Neuronal stem cell (in vitro differentiated cells): Measurements from ENCODE around the gene IRX2.

Experiments used
- DNase-seq: peaks from one replicate; pipeline ENCODE4 v3.0.0-alpha.2; 2013; ENCODE audit warnings: low spot score
- H2AFZ ChIP-seq: one replicate; pipeline ENCODE4 v1.6.1; 2013; ENCODE audit warnings: mild to moderate bottlenecking, low read length, inconsistent platforms
- H2AK5ac ChIP-seq: 2 replicates; pipeline ENCODE4 v1.6.1; 2013; ENCODE audit warnings: low read depth, mild to moderate bottlenecking, inconsistent platforms, low read length, moderate library complexity, mixed read lengths
- H2BK120ac ChIP-seq: 2 replicates; pipeline ENCODE4 v1.6.1; 2013; ENCODE audit warnings: low read depth, mild to moderate bottlenecking, inconsistent platforms, low read length, moderate library complexity, mixed read lengths
- H2BK12ac ChIP-seq: one replicate; pipeline ENCODE4 v1.6.1; 2013; ENCODE audit warnings: low read length, inconsistent platforms
- H2BK15ac ChIP-seq: 2 replicates; pipeline ENCODE4 v1.6.1; 2013; ENCODE audit warnings: mild to moderate bottlenecking, low read length, inconsistent platforms, mixed read lengths
- H2BK5ac ChIP-seq: one replicate; pipeline ENCODE4 v1.6.1; 2013; ENCODE audit warnings: inconsistent platforms, mild to moderate bottlenecking, low read length, moderate library complexity
- H3K14ac ChIP-seq: one replicate; pipeline ENCODE4 v1.6.1; 2013; ENCODE audit warnings: low read length, inconsistent platforms
- H3K18ac ChIP-seq: 2 replicates; pipeline ENCODE4 v1.6.1; 2013; ENCODE audit warnings: low read length, inconsistent platforms
- H3K23ac ChIP-seq: 2 replicates; pipeline ENCODE4 v1.6.1; 2013; ENCODE audit warnings: low read depth, mild to moderate bottlenecking, mixed read lengths, low read length, inconsistent platforms; ENCODE audit not compliant: poor library complexity
- H3K27ac ChIP-seq: replicated peaks from 3 replicates; pipeline ENCODE4 v1.5.1; 2013; ENCODE audit warnings: low read length, inconsistent platforms
- H3K27me3 ChIP-seq, 3 experiments: 2 replicates each; pipeline ENCODE4 v1.6.1; 2013; ENCODE audit warnings: low read length in 3 of 3, mild to moderate bottlenecking in 2 of 3, inconsistent platforms in 1 of 3, low read depth in 1 of 3, mixed read lengths in 1 of 3, moderate library complexity in 1 of 3; ENCODE audit not compliant: control insufficient read depth in 3 of 3, insufficient read depth in 3 of 3
- H3K36me3 ChIP-seq, 2 donors: replicated peaks in 1 of 2; 2 replicates each; pipeline ENCODE4 v1.6.1; 2013; ENCODE audit warnings: low read length in 2 of 2; ENCODE audit not compliant: control insufficient read depth in 2 of 2, insufficient read depth in 2 of 2
- H3K4ac ChIP-seq: 2 replicates; pipeline ENCODE4 v1.6.1; 2013; ENCODE audit warnings: inconsistent platforms, mild to moderate bottlenecking, low read length, moderate library complexity
- H3K4me1 ChIP-seq, 2 donors: 1 replicate in 1 of 2; 2 replicates in 1 of 2; pipeline ENCODE4 v1.6.1; 2013; ENCODE audit warnings: low read length in 2 of 2, low read depth in 1 of 2; ENCODE audit not compliant: control insufficient read depth in 2 of 2, insufficient read depth in 1 of 2
- H3K4me2 ChIP-seq: one replicate; pipeline ENCODE4 v1.6.1; 2013; ENCODE audit warnings: mild to moderate bottlenecking, low read length, inconsistent platforms; ENCODE audit not compliant: insufficient read depth, poor library complexity, severe bottlenecking
- H3K4me3 ChIP-seq, 2 donors: 2 replicates each; pipeline ENCODE4 v1.5.1; 2013; ENCODE audit warnings: low read length in 2 of 2, mild to moderate bottlenecking in 2 of 2, inconsistent platforms in 1 of 2, moderate library complexity in 1 of 2
- H3K79me1 ChIP-seq: one replicate; pipeline ENCODE4 v1.6.1; 2013; ENCODE audit warnings: low read depth, mild to moderate bottlenecking, inconsistent platforms, low read length, moderate library complexity
- H3K9ac ChIP-seq: one replicate; pipeline ENCODE4 v1.6.1; 2013; ENCODE audit warnings: mild to moderate bottlenecking, low read depth, low read length, inconsistent platforms; ENCODE audit not compliant: poor library complexity
- H3K9me3 ChIP-seq, 2 donors: replicated peaks in 1 of 2; 2 replicates each; pipeline versions ENCODE3 to v1.6.1; 2013; ENCODE audit warnings: low read length in 2 of 2, mild to moderate bottlenecking in 2 of 2, inconsistent platforms in 1 of 2, low read depth in 1 of 2, mixed read lengths in 1 of 2, moderate library complexity in 1 of 2; ENCODE audit not compliant: control insufficient read depth in 2 of 2, insufficient read depth in 1 of 2
- H4K8ac ChIP-seq: one replicate; pipeline ENCODE4 v1.6.1; 2013; ENCODE audit warnings: low read depth, mild to moderate bottlenecking, inconsistent platforms, low read length, moderate library complexity
- H4K91ac ChIP-seq: one replicate; pipeline ENCODE4 v1.6.1; 2013; ENCODE audit warnings: low read length, low read depth, mild to moderate bottlenecking, inconsistent platforms; ENCODE audit not compliant: poor library complexity
- WGBS, 2 donors: extraction: QIAGEN DNeasy Blood & Tissue Kit; methylation state at CpG; one replicate each; pipeline ENCODE4 v1.1.7; 2013; ENCODE audit warnings: missing lambda C conversion rate in 2 of 2, mixed read lengths in 1 of 2; ENCODE audit not compliant: insufficient read length in 2 of 2, insufficient replicate concordance in 1 of 2; ENCODE audit errors: extremely low coverage in 2 of 2; 5-methylcytosine and 5-hydroxymethylcytosine counted together

The IRX2 gene

DNA sequence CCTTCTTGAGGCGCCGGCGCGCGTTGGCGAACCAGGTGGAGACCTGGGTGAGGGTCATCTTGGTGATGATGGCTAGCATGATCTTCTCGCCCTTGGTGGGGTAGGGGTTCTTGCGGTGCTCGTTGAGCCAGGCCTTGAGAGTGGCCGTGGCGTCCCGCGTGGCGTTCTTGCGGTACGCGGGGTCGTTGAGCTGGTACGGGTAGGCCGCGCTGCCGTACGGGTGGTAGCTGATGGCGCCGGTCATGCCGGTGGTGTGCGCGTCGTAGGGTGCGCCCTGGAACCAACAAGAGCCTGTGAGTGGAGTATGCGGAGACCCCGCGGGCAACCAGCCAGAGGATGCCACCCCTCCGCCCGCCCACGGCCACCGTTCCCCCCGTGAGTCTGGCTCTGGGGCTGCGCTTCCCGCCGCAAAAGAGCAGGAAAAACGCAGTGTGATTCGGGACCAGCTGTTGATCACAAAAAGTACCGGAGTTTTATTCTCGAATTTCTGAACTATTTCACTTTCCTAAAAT is 1.9 kb downstream of the IRX2 start:
- no peak overlapping the region for H2AFZ ChIP-seq
- no peak overlapping the region for H2BK120ac ChIP-seq
- H3K9ac ChIP-seq: peak overlapping the region; percentile 21
- peak overlapping the region; percentile 37 for H2BK15ac ChIP-seq
- H3K9me3 ChIP-seq: peaks cover 3 to 50% of the 10 kb centered on the region in 2 donors
- peak overlapping the region; percentile 58 for H2BK12ac ChIP-seq
- peak overlapping the region; percentile 96 for H3K4me2 ChIP-seq
- peak overlapping the region; percentile 95 for H3K23ac ChIP-seq
- peak overlapping the region in 1 of 2 donors; percentile 95 for H3K4me3 ChIP-seq
- H3K36me3 ChIP-seq: peaks cover 9 to 61% of the 10 kb centered on the region in 2 donors
- H4K8ac ChIP-seq: no peak overlapping the region
- H3K18ac ChIP-seq: peak overlapping the region; percentile 90
- H4K91ac ChIP-seq: no peak overlapping the region
- no peak for DNase-seq
- peak overlapping the region; percentile 24 for H2BK5ac ChIP-seq
- no peak overlapping the region for H3K4ac ChIP-seq
- peak overlapping the region; percentile 4 for H3K14ac ChIP-seq
- peaks cover 0 to 61% (median 5%) of the 10 kb centered on the region in 3 experiments for H3K27me3 ChIP-seq
- peaks cover 14 to 17% of the 10 kb centered on the region in 2 donors for H3K4me1 ChIP-seq
- no CpG with 5 or more reads among the region's 45 CpGs for WGBS, 2 donors
- H2AK5ac ChIP-seq: peak overlapping the region; percentile 95
- no peak overlapping the region for H3K27ac ChIP-seq
- H3K79me1 ChIP-seq: peaks cover 11% of the 10 kb centered on the region

DNA sequence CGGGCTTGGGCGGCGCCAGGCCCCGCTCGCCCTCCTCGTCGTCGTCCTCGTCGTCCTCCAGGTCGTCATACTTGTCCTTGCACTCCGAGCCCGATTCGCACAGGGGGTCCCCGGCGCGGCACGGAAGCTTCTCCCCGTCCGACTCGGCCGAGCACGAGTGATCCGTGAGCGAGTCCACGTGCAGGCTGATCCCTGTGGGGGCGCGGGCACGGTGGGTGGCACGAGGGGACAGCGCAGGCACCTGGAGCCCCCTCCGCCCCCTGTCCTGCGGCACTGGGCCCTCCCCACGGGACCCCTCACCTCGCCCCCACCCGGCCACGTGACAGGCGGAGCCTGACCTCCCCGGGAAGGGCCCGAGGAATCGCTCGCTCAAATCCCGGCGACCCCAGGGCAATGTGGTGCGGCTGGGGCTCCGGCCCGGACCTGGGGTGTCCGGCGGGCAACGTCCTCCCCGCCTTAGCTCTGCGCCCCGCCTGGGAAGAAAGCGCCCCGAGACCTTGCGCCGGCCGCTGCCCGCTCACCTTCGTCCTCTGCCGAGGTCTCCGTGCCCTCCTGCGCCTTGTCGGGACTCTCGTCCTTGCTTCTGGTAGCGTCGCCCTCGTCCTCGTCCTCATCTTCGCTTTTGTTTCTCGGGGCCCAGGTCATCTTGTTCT is 2.5 kb downstream of the IRX2 start:
- peak overlapping the region; percentile 95 for H3K23ac ChIP-seq
- peaks cover 10 to 17% of the 10 kb centered on the region in 2 donors for H3K4me1 ChIP-seq
- peaks cover 9 to 65% of the 10 kb centered on the region in 2 donors for H3K36me3 ChIP-seq
- DNase-seq: no peak
- H3K18ac ChIP-seq: peak overlapping the region; percentile 90
- peaks cover 3 to 53% of the 10 kb centered on the region in 2 donors for H3K9me3 ChIP-seq
- H3K79me1 ChIP-seq: peaks cover 11% of the 10 kb centered on the region
- H2BK12ac ChIP-seq: peak overlapping the region; percentile 84
- H3K27ac ChIP-seq: no peak overlapping the region
- H3K4me2 ChIP-seq: peak overlapping the region; percentile 18
- no peak overlapping the region for H4K8ac ChIP-seq
- peak overlapping the region; percentile 24 for H2BK5ac ChIP-seq
- no peak overlapping the region for H4K91ac ChIP-seq
- no peak overlapping the region for H3K4ac ChIP-seq
- peak overlapping the region; percentile 95 for H2AK5ac ChIP-seq
- H3K9ac ChIP-seq: peak overlapping the region; percentile 21
- no peak overlapping the region for H3K14ac ChIP-seq
- H3K27me3 ChIP-seq: peaks cover 0 to 57% (median 5%) of the 10 kb centered on the region in 3 experiments
- H3K4me3 ChIP-seq: peak overlapping the region in 1 of 2 donors; percentile 95
- no peak overlapping the region for H2AFZ ChIP-seq
- H2BK120ac ChIP-seq: peak overlapping the region; percentile 31
- no CpG with 5 or more reads among the region's 71 CpGs for WGBS, 2 donors
- H2BK15ac ChIP-seq: peak overlapping the region; percentile 37

DNA sequence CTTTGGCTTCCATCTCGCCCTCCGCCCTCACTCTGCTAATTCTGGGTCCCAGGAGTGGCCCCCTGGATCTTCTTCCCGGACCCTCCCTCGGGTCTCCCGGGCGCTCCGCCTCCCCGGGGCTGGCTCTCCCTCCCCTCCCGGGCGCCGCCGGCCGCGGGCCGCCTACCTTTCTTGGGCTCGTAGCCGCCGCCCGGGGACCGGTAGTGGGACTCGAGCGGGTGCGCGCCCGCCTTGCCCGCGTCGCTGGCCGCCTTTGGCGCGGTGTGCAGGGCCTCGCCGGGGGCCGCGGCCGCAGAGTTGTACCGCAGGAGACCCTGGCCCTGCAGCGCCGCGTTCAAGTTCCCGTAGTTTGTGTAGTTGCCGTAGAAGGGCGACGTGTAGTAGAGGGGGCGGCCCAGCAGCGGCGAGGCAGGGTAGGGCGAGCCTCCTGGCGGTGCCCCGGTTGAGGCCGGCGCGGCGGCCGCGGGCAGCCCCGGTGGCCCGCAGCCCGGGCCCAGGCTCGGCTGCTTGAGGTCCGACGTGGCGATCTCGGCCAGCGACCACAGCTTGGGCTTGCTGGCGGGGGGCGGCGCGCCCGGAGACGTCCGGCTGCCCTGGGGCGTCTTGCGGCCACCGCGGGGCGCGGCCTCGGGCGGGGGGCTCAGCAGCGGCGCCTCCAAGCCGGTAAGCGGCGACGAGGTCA is 3.2 kb downstream of the IRX2 start:
- H3K18ac ChIP-seq: no peak overlapping the region
- H3K9me3 ChIP-seq: peaks cover 3 to 60% of the 10 kb centered on the region in 2 donors
- no peak for DNase-seq
- H2BK5ac ChIP-seq: no peak overlapping the region
- peak overlapping the region; percentile 58 to 95 for H3K4me3 ChIP-seq
- H3K79me1 ChIP-seq: peaks cover 11% of the 10 kb centered on the region
- H3K27me3 ChIP-seq: peaks cover 0 to 56% (median 5%) of the 10 kb centered on the region in 3 experiments
- no peak overlapping the region for H2BK15ac ChIP-seq
- no peak overlapping the region for H3K9ac ChIP-seq
- no peak overlapping the region for H2AK5ac ChIP-seq
- peaks cover 9 to 72% of the 10 kb centered on the region in 2 donors for H3K36me3 ChIP-seq
- peaks cover 7 to 19% of the 10 kb centered on the region in 2 donors for H3K4me1 ChIP-seq
- no CpG with 5 or more reads among the region's 86 CpGs for WGBS, 2 donors
- no peak overlapping the region for H3K14ac ChIP-seq
- peak overlapping the region; percentile 65 for H3K23ac ChIP-seq
- peak overlapping the region; percentile 18 for H3K4me2 ChIP-seq
- H2AFZ ChIP-seq: no peak overlapping the region
- no peak overlapping the region for H3K27ac ChIP-seq
- no peak overlapping the region for H4K91ac ChIP-seq
- H3K4ac ChIP-seq: no peak overlapping the region
- H2BK120ac ChIP-seq: no peak overlapping the region
- no peak overlapping the region for H4K8ac ChIP-seq
- peak overlapping the region; percentile 84 for H2BK12ac ChIP-seq
